ENCODE results near the gene TBC1D30. TPM values are rescaled to one million over a fixed set of nuclear protein-coding genes. Genes with fewer than 3 reads are reported as not detected.

TBC1D30 gene
- total RNA-seq, 2 experiments from 2014 or later: 1.6 to 1.7 TPM

Other genes with a start within 250 kb of the TBC1D30 start
- gene RASSF3, start 214.2 kb upstream of the TBC1D30 start, total RNA-seq: 10 to 100 TPM; 48.0 to 51.0 TPM
- 10 to 100 TPM; 18.4 to 21.4 TPM for gene GNS, start 65.2 kb upstream of the TBC1D30 start, total RNA-seq